ENCODE results near the gene NAT8L. TPM values are rescaled to one million over a fixed set of nuclear protein-coding genes. Genes with fewer than 3 reads are reported as not detected.

The NAT8L gene
- total and polyA plus RNA-seq, 2 donors (not counting 1 experiment from before 2014, with no cell fraction given): 0.03 to 0.25 TPM

DNA sequence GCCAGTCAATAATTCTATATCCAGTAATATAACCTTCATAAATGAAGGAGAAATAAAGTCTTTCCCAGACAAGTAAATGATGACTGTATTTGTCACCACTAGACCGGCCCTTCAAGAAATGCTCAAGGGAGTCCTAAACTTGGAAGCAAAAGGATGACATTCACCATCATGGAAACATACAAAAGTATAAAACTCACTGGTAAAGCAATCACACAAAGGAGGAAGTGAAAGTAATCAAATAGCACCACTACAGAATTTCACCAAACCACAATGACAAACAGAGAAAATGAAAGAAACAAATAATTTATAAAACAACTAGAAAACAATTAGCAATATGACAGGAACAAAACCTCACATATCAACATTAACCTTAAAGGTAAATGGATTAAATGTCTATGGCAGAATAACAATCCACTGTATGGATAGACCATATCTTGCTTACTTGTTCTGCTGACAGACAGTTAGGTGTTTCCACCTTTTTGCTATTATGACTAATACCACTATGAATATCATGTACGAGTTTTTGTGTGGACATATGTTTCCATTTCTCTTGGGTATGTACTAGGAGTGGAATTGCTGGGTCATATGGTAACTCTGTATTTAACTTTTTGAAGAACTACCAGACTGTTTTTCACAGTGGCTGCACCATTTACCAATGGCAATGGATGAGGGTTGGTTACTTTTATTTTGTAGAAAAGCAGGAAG, 44.9 kb downstream of the NAT8L start:
- CTCF ChIA-PET: no interaction called here
- no peaks in the 10 kb centered on the region for H3K4me1 ChIP-seq (ENCODE audit: control insufficient read depth in 2 of 2, insufficient read depth in 2 of 2, low read length in 2 of 2)

More for the DNA sequence above, 44.9 kb downstream of the NAT8L start:
- peaks cover 1 to 31% (median 26%) of the 10 kb centered on the region in 3 donors for H3K9me3 ChIP-seq (ENCODE audit: control extremely low read depth in 1 of 3, control insufficient read depth in 2 of 3, insufficient read depth in 1 of 3, low read length in 2 of 3)
- Mint-ChIP-seq H3K27me3 (peaks cover 26% of the 10 kb centered on the region), H3K27ac (no peak overlapping the region), H3K9me3 (ENCODE audit: insufficient read depth) (peaks cover 11% of the 10 kb centered on the region), H3K4me1 (peaks cover 7% of the 10 kb centered on the region), H3K4me3 (no peak overlapping the region)
- no peak overlapping the region for H3K9ac ChIP-seq (ENCODE audit: low read length)
- no peak overlapping the region for H3K4me3 ChIP-seq (ENCODE audit: control extremely low read depth in 1 of 5, extremely low read depth in 1 of 5, insufficient read depth in 1 of 5, low read depth in 2 of 5, low read length in 4 of 5)
- ATAC-seq (ENCODE audit: low read depth) (no peak), DNase-seq (no peak)
- no peak for TF ChIP-seq EZH2 (IDR thresholded peaks at IDR 0.05; ENCODE audit: borderline replicate concordance, insufficient read depth, low read depth, low read length, poor library complexity, severe bottlenecking)
- no peak for TF ChIP-seq CTCF (IDR thresholded peaks at IDR 0.05)
- H2AFZ ChIP-seq (ENCODE audit: insufficient read depth, low read depth, low read length, poor library complexity, severe bottlenecking): no peak overlapping the region
- peaks cover 0 to 51% (median 24%) of the 10 kb centered on the region in 4 experiments for H3K27me3 ChIP-seq (replicated peaks in 1 of 4; ENCODE audit: control extremely low read depth in 1 of 4, control insufficient read depth in 3 of 4, insufficient read depth in 4 of 4, low read length in 3 of 4)
- no peak overlapping the region for H3K27ac ChIP-seq (ENCODE audit: low read length in 2 of 2)
- no peak overlapping the region for H3K4me2 ChIP-seq (replicated peaks; ENCODE audit: low read depth, low read length, poor library complexity, severe bottlenecking)
- no CpG with 5 or more reads among the region's 2 CpGs for WGBS (ENCODE audit: insufficient coverage)
- H3K36me3 ChIP-seq (replicated peaks in 1 of 2; ENCODE audit: control extremely low read depth in 1 of 2, control insufficient read depth in 1 of 2, extremely low read depth in 1 of 2, insufficient read depth in 2 of 2, low read length in 1 of 2): no peaks in the 10 kb centered on the region
- POLR2A ChIA-PET: no interaction called here
- intact Hi-C loops (cut with micrococcal nuclease): no loop called here
- H4K20me1 ChIP-seq (ENCODE audit: control insufficient read depth, insufficient read depth, low read length, poor library complexity, severe bottlenecking): no peaks in the 10 kb centered on the region
- H3K79me2 ChIP-seq (ENCODE audit: control insufficient read depth, insufficient read depth, low read length): no peaks in the 10 kb centered on the region
